Measurements from ENCODE around the gene SSR1. TPM values are rescaled to one million over a fixed set of nuclear protein-coding genes. Genes with fewer than 3 reads are reported as not detected.

The SSR1 gene
- polyA plus RNA-seq, 1 donor from 2014 or later, result 125 TPM

DNA sequence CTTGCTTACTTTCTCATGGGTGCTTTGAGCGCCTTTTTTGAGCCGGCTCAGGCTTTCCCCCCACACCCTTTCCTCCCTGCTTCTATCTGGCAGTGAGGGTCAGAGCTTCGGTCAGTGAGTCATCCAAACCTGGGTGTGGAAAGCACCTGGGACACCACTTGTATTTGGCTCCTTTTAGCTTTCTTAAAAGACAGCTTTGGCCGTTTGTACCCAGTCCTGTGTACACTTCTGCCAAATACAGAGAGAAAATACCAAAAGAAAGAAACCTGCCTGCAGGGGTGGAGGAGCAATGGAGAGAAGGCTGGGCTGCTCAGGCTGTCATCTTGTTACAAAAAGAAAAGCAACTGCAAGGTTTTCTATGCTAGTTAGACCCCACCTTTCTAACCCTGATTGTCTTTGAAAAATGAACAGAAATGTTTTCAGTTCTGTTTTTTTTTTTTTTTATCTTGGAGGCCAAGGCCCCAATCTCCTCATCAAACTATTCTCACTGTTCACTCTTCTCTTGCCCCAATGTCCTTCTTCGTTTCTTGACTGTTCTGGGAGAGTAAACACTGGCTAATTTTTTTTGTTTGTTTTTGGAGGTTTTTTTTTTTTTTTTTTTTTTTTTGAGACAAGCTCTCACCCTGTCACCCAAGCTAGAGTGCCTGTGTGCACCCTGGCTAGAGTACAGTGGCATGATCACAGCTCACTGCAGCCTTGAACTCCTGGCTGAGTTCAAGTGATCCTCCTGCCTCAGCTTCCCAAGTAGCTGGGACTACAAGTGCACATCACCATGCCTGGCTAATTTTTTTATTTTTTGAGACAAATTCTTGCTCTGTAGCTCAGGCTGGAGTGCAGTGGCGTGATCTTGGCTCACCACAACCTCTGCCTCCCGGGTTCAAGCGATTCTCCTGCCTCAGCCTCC is 76.4 kb downstream of the SSR1 start:
- H3K36me3 Mint-ChIP-seq, result peaks cover 6% of the 10 kb centered on the region
- no peaks in the 10 kb centered on the region for H3K27me3 Mint-ChIP-seq
- H3K4me1 Mint-ChIP-seq, result peaks cover 25 to 36% (median 34%) of the 10 kb centered on the region in 3 donors
- peak overlapping the region; percentile 44 to 81 (median 54) for H3K27ac Mint-ChIP-seq
- no peaks in the 10 kb centered on the region for H3K9me3 Mint-ChIP-seq
- peak overlapping the region in 1 of 4 donors; percentile 84 for H3K4me3 Mint-ChIP-seq

DNA sequence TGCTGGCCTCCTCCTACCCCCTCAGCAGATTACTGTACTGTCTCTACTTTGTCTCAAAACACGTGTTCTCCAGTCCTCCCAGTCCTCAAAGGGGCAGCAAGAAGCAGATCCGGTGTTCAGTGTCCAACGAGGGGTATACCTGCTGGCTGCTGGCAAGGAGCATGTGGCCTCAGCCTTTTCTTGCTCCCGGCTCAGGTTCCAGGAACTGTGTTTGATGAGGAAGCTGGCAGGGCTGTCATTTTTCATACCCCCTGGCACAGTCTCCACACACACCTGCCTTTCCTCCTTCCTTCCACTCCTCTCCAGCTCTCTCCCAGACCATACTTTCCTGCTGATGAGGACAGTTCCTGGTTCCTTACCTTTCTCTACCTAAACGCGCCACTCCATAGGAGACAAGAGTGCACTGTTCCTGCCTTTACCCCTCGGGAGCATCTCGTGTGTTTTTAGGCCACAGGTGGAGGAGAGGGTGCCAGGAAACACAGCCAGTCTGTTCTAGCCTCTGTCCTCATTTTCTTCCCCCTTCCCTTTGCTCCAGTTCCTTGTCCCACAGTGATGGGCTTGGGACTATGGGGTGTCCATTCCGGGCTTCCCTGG is 77.2 kb downstream of the SSR1 start:
- H3K36me3 Mint-ChIP-seq, result peaks cover 6% of the 10 kb centered on the region

DNA sequence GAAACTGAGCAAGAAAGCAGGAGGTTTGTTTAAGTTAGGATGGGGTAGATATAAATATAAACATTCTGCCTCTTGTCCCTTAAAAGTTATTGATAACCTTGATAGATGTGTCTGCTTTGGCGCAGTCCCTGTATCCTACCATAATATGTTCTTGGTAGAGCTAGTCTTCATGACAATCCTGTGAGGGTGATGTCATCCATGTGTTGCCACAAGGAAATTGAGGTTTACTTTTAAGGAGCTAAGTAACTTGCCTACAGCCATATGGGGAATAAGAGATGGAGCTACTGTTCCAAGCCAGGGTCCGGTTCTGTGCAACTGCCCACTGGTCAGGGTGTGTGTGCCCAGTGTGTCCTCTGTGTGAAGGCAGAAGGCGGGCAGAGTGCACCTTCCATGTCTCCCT is 78.5 kb downstream of the SSR1 start:
- Mint-ChIP-seq H3K36me3 (peaks cover 6% of the 10 kb centered on the region), H3K4me1 (peaks cover 25 to 36% (median 34%) of the 10 kb centered on the region in 3 donors), H3K27me3 (no peaks in the 10 kb centered on the region), H3K27ac (peak overlapping the region; percentile 10 to 26 (median 25)), H3K4me3 (no peak overlapping the region), H3K9me3 (no peaks in the 10 kb centered on the region)

More for the DNA sequence above, 77.2 kb downstream of the SSR1 start:
- peaks cover 25 to 36% (median 34%) of the 10 kb centered on the region in 3 donors for H3K4me1 Mint-ChIP-seq
- no peaks in the 10 kb centered on the region for H3K27me3 Mint-ChIP-seq
- H3K4me3 Mint-ChIP-seq, result no peak overlapping the region
- no peaks in the 10 kb centered on the region for H3K9me3 Mint-ChIP-seq
- peak overlapping the region in 2 of 3 donors; percentile 44 to 81 for H3K27ac Mint-ChIP-seq

- Mint-ChIP-seq H3K27ac (peak overlapping the region in 1 of 3 donors; percentile 67), H3K36me3 (peaks cover 10% of the 10 kb centered on the region), H3K27me3 (no peaks in the 10 kb centered on the region), H3K4me3 (no peak overlapping the region), H3K9me3 (no peaks in the 10 kb centered on the region), H3K4me1 (peaks cover 18 to 25% (median 24%) of the 10 kb centered on the region in 3 donors)
Measured at GRCh38 chr6:7232351-7232750, 80.6 kb downstream of the SSR1 start.

DNA sequence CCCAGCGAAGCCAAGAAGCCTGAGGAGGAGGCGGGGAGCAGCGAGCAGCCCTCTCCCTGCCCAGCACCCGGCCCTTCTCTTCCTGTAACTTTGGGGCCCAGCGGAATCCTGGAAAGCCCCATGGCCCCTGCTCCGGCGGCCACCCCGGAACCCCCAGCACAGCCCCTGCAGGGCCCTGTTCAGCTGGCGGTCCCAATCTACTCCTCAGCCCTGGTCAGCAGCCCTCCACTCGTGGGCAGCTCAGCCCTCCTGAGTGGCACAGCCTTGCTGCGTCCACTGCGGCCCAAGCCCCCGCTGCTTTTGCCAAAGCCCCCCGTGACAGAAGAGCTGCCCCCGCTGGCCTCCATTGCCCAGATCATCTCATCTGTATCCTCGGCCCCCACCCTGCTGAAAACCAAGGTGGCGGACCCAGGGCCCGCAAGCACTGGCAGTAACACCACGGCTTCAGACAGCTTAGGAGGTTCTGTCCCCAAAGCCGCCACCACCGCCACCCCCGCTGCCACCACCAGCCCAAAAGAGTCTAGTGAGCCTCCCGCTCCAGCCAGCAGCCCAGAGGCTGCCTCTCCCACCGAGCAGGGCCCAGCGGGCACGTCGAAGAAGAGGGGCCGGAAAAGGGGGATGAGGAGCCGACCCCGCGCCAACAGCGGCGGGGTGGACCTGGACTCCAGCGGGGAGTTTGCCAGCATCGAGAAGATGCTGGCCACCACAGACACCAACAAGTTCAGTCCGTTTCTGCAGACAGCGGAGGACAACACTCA is 81.9 kb downstream of the SSR1 start:
- no peak overlapping the region for H3K4me3 Mint-ChIP-seq
- H3K9me3 Mint-ChIP-seq, result no peaks in the 10 kb centered on the region
- peaks cover 14 to 18% (median 18%) of the 10 kb centered on the region in 3 donors for H3K4me1 Mint-ChIP-seq
- H3K36me3 Mint-ChIP-seq, result peaks cover 14% of the 10 kb centered on the region
- no peaks in the 10 kb centered on the region for H3K27me3 Mint-ChIP-seq
- no peak overlapping the region for H3K27ac Mint-ChIP-seq

- Mint-ChIP-seq H3K4me3 (no peak overlapping the region), H3K4me1 (peaks cover 8 to 13% (median 11%) of the 10 kb centered on the region in 3 donors), H3K9me3 (no peaks in the 10 kb centered on the region), H3K36me3 (peaks cover 13% of the 10 kb centered on the region), H3K27me3 (no peaks in the 10 kb centered on the region), H3K27ac (no peak overlapping the region)
Measured at GRCh38 chr6:7230327-7230691, 82.7 kb downstream of the SSR1 start.

GRCh38 chr6:7229376-7230326 is 83.3 kb downstream of the SSR1 start:
- Mint-ChIP-seq H3K9me3 (no peaks in the 10 kb centered on the region), H3K27ac (no peak overlapping the region), H3K36me3 (peaks cover 13% of the 10 kb centered on the region), H3K27me3 (no peaks in the 10 kb centered on the region), H3K4me3 (no peak overlapping the region), H3K4me1 (peaks cover 8 to 12% (median 8%) of the 10 kb centered on the region in 3 donors)

DNA sequence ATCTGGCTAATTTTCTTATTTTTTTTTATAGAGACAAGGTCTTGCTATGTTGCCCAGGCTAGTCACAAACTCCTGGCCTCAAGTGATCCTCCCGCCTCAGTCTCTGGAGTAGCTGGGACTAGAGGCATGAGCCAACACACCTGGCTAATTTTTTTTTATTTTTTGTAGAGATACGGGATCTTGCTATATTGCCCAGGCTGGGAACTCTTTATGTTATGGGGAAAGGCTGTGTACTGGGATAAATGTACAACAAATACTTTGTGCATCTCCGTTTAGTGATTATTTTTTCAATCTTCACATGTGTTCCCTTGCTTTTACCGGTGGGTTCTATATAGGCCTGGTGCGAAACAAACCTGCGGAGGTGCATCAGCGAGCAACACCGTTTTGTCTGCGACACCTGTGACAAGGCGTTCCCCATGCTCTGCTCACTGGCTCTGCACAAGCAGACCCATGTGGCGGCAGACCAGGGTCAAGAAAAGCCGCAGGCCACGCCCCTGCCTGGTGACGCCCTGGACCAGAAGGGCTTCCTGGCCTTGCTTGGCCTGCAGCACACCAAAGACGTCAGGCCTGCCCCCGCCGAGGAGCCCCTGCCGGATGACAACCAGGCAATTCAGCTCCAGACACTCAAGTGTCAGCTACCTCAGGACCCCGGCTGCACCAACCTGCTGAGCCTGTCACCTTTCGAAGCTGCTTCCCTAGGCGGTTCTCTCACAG is 84.2 kb downstream of the SSR1 start:
- Mint-ChIP-seq H3K27me3 (no peaks in the 10 kb centered on the region), H3K4me3 (no peak overlapping the region), H3K9me3 (no peaks in the 10 kb centered on the region), H3K27ac (no peak overlapping the region), H3K4me1 (peaks cover 2 to 6% (median 4%) of the 10 kb centered on the region in 3 donors), H3K36me3 (peaks cover 11% of the 10 kb centered on the region)

DNA sequence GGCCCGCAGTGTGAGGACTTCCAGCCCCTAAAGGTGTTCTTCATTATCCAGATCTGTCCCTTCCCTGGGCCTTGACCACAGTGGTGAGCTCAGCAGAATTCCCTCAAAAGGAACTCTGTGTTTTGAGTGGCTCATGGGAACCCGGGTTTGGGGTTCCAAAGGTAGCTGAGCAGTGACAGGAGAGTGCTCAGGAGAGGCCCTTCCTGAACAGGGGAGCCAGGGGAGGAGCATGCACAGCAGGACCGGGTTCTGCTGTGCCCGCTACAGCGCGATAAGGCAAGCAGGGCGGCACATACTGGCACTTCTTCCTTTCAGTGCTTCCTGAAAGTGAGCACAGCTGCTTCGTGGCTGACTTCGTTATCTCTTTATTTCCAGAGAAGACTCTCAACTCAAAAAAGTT is 88.3 kb downstream of the SSR1 start:
- Mint-ChIP-seq H3K9me3 (no peaks in the 10 kb centered on the region), H3K27ac (no peak overlapping the region), H3K4me3 (no peak overlapping the region), H3K4me1 (peaks cover 0 to 3% (median 2%) of the 10 kb centered on the region in 3 donors), H3K27me3 (no peaks in the 10 kb centered on the region), H3K36me3 (peaks cover 8% of the 10 kb centered on the region)

DNA sequence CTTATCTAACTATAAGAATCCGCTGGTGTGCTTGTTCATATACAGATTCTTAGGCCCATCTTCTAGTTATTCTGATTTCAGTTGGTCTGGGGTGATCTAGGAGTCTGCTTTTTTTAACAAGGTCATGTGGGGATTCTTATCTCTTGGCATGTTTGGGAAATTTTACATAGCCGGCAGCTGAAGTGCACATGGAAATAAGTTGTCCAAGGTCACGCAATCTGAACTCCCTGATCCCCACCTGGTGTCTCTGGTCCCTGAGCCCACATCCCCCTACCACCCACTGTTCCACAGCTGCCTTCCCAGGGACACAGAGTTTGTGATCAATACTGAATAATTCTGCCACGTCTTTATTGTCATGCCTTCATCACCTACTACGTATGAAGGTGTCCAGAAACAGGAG is 90.8 kb downstream of the SSR1 start:
- Mint-ChIP-seq H3K36me3 (peaks cover 4% of the 10 kb centered on the region), H3K4me1 (peaks cover 0 to 2% (median 2%) of the 10 kb centered on the region in 3 donors), H3K4me3 (no peak overlapping the region), H3K27ac (no peak overlapping the region), H3K27me3 (no peaks in the 10 kb centered on the region), H3K9me3 (no peaks in the 10 kb centered on the region)

DNA sequence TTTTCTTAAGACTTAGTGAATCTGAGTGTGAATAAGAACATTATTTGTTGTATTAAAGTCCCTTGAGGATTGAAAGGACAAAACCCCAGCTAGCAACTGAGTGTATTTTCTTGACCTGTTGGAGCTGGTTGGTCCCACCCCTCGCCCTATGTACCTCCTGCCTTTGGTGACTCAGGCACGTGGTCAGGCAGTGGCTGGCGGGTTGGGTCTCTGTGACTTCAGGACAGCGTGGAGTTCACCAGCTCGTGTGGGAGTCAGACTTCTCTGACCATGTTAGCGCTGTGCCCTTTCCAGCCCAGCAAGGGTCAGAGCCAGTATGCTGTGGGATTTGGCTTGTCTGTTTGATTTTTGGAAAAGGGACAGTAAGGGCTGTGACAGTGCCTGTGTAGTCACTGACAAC is 93.7 kb downstream of the SSR1 start:
- peaks cover 0 to 1% (median 0%) of the 10 kb centered on the region in 3 donors for H3K4me1 Mint-ChIP-seq
- H3K27ac Mint-ChIP-seq, result peak overlapping the region in 2 of 3 donors; percentile 28 to 83
- no peak overlapping the region for H3K4me3 Mint-ChIP-seq
- no peaks in the 10 kb centered on the region for H3K9me3 Mint-ChIP-seq
- H3K36me3 Mint-ChIP-seq, result peaks cover 2% of the 10 kb centered on the region
- H3K27me3 Mint-ChIP-seq, result no peaks in the 10 kb centered on the region

DNA sequence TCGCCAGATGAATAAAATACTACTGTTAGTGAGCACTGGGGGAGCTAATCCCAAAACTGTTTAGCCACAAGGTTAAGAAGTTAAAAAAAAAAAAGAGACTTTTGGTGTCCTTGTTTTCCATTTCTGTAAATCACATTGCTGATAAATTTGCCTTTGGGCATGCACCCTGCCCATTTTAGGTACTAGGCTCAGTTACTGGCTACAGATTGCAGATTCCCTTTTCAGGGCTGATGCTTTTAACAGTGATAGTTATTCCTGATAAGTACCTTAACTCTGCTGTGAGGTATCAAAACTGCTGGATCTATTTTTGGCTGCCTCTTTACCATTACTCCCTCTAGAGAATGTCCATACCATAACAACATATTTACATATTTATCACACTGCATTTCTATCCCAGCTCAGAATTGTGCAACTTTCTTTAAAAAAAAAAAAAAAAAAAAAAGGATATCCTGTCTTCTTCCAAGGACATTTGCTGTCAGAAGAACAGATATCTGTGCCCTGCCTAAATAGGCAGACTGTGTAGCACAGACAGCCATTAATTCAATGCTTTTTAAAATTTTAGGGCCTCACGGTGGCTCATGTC is 94.5 kb downstream of the SSR1 start:
- no peaks in the 10 kb centered on the region for H3K4me1 Mint-ChIP-seq
- H3K9me3 Mint-ChIP-seq, result no peaks in the 10 kb centered on the region
- H3K36me3 Mint-ChIP-seq, result peaks cover 2% of the 10 kb centered on the region
- H3K4me3 Mint-ChIP-seq, result no peak overlapping the region
- H3K27me3 Mint-ChIP-seq, result no peaks in the 10 kb centered on the region
- no peak overlapping the region for H3K27ac Mint-ChIP-seq

All from IgD-negative memory B cell (primary cell).